NOMO-1 treated with DMSO at 0.1 percent for 48 hours (cell line): Measurements from ENCODE around the gene KMO.

Source experiments
- DNase-seq: peaks from one replicate; lab custom pipeline; 2025; ENCODE audit not compliant: unreplicated experiment; lab: John Stamatoyannopoulos, UW

The KMO gene

DNA sequence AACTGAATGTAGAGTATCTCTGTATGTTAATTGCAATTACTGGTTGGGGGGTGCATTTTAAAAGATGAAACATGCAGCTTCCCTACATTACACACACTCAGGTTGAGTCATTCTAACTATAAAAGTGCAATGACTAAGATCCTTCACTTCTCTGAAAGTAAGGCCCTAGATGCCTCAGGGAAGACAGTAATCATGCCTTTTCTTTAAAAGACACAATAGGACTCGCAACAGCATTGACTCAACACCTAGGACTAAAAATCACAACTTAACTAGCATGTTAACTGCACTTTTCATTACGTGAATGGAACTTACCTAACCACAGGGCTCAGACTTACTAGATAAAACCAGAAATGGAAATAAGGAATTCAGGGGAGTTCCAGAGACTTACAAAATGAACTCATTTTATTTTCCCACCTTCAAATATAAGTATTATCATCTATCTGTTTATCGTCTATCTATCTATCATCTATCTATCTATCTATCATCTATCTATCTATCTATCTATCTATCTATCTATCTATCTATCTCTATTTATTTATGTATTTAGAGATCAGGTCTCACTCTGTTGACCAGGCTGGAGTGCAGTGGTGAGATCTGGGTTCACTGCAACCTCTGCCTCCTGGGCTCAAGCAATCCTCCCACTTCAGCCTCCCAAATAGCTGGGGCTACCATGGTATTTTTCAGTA lies 60.2 kb downstream of the KMO start:
- peak; percentile 70 for DNase-seq

DNA sequence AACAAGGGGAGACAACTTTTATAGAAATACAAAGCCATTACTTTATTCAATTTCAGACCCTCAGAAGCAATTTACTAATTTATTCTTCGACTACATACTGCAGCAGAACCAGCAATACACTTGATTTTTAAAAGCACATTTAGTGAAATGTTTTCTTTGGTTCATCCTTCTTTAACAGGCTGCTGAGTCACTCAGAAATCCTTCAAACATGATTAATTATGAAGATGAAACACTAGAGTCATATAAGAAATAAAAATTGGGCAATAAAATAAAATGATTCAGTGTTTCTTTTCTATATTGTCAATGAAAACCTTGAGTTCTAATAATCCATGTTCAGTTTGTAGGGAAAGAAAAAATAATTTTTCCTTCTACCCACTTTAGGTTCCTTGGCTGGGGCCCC lies 61.0 kb downstream of the KMO start:
- DNase-seq = no peak

DNA sequence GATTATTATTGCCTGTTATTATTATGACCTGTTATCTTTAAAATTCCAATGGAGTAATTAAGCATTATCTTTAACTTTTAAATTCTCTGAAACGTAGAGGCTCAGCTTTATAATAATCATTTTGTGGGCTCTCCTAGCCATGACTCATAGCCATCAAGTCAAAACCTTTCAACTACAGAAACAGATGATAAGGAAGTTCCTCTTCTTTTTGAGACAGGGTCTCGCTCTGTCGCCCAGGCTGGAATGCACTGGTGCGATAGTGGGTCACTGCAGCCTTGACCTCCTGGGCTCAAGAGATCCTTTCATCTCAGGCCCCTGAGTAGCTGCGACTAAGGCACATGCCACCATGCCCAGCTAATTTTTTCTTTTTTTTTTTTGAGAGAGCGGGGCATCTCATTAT lies 64.5 kb downstream of the KMO start:
- peak; percentile 20 for DNase-seq

DNA sequence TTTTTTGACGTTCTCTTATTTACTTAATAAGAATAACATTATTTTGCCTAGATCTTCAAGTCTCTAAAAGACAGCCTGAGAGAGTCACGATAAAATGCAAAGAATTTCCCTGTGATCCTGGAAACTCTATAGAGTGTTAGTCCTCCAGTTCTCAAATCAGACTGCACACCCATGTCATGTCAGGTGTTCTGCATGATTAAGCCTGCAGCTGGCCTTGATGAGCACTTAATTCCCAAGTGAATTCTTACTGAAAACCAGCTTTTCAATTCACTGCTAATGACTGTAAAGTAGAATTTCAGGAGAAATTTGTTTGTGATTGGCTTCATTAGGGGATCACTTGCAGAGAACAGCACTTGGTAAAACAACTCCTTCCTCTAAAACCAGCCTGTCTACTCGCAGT lies 66.1 kb downstream of the KMO start:
- DNase-seq = no peak

DNA sequence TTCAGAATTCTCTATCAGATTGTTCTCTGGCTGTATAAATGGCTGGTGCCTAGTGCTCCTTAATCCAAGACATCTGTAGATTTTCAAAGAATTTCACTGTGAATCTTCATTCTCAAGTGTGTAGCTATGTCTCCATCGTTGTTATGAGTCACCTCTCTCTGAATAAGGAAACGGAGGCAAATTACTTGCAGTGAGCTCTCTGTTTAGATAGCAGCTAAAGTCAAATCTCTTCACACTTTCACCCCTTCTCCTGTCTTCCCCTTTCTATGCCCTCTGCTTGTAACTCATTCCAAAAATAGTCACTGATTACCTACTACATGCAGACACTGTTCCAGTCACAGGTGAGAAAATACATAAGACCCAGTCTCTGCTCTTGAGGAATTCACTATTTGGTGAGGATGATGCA lies 68.3 kb downstream of the KMO start:
- peak; percentile 73 for DNase-seq

DNA sequence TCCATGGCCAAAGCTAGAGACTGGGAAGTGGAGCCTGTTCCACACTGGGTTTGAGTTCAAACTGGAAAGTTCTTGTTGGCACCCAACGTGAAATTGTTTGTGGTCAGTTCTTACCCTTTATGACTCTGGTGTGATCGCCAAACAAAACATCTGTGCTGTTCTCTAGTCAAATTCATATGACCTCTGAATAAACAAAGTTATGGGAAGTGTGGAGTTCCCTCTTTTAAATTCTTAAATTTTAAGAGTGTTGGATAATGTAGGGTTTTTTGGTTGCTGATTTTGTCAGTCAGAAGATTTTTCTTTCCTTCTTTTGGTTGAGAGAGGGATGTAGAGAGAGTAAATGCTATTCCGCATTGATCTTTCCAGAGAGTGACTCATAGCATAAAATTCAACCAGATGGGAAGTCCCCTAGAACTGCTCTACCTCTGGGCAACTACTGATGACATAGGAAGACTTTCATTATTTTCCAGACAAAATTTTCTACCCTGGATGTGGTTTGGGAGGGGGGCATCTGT lies 71.6 kb downstream of the KMO start:
- DNase-seq = no peak

DNA sequence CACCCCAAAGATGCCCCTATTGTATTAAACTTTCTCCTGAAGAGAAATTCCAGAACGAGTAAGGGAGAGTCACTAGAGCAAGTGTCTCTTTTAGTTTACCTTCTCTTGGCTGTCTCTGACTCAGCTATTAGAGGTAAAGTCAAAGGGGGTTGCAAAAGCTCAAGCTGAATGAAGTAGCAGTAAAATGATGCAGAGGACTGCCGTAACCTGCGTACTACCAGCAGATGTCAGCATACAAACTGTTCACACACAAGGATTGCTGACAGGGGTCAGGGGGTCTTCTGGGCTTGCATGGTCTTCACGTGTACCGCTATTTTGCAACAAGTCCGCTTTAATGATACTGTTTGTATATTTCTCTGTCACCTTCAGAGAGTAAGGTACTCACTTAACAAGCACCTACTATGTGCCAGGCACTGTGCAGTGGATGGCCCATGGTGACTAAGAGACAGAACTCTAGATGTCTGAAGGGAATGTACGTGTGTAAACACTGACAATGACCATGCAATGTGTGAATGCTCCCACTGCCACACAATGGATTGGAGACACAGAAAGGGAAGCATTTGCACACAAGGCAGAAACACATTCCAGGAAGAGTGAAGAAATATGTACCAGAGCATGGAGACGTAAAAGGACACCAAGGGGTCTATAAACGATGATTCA lies 73.1 kb downstream of the KMO start:
- DNase-seq = no peak

DNA sequence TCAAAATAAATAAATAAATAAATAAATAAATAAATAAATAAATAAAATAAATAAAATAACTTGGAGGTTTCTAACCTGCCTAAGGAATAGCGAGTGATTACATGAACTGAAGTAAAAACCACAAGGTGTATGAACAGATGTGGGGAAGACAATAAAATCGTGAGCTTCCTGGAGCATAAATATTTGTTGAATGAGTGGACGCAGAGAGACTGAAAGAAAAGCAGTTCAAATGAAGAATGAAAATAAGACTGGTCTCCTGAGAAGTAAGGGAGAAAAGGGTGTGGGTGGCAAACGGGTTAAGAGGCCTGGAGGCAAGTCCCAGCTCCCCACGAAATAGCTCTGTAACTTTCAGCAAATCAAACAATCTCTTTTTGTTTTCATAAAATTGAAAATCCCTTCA lies 74.4 kb downstream of the KMO start:
- DNase-seq = no peak

DNA sequence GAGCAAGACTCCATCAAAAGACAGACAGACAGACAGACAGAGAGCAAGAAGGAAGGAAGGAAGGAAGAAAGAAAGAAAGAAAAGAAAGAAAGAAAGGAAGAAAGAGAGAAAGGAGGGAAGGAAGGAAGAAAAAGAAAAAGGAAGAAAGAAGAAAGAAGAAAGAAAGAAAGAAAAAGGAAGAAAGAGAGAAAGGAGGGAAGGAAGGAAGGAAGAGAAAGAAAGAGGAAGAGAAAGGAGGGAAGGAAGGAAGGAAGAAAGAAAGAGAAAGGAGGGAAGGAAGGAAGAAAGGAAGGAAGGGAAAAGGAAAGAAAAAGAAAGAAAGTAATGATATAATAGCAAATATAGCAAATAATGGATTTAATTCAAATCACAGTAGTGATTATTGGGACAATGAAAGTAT lies 75.3 kb downstream of the KMO start:
- DNase-seq = no peak

DNA sequence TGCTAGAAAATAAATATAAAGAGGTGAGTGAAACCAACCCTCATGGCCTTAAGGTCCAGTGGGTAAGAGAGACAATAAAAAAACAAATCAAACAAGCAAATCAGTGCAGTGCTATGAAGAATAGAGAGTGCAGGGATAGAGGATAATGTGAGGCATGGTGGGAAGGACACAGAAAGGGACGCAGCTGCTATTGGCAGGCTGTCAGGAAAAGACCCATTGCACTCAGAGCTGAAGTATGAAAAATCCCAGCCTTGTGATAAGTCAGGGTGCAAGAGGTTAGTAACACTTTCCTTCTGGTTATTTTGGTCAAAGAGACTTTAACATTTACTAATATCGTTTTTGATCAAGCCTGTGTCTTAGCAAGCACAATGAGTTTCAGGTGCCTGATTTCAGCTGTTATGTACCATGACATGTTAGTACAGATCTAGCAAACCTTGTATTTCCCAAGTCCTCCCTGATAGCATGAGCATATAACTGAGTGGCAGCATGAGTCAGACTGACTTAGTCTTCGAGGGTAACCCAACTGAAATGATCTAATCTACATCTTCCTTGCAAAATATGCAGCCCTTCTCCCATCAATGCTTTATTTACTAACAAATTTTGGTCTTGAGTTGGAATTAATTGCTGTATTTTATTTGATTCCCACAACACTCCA lies 76.3 kb downstream of the KMO start:
- no peak for DNase-seq

DNA sequence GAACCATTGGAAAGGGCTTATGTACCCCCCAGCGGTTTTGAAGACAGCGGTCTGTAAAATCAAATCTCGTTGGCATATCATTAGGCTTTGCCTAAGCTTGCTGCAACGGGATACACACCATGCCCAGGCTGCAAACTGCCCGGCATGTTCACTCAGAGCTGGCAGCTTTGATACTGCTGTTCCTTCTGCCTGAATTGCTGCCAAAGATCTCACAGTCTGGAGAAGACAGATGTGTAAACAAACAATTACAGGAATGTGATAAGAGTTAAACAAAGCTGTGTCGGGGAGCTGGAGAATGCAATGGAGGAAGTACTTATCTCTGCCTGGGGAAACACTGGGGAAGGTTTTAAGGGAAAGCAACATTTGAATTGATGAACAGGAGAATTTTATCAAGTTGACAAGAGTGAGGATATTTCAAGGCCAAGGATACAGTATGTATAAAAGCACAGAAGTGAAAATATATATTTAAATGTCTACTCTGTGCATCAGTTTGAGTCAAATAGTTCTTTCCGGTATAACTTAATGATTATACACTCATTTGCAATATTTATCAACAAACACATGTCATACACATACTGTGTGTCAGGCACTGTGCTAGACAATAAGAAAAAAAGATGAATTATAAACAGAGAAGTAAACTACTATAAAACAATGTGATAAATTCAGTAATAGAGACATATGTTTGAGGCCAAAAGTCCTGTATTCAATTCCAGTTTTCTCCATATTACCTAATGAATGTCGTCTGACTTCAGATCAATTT lies 78.1 kb downstream of the KMO start:
- DNase-seq = no peak

DNA sequence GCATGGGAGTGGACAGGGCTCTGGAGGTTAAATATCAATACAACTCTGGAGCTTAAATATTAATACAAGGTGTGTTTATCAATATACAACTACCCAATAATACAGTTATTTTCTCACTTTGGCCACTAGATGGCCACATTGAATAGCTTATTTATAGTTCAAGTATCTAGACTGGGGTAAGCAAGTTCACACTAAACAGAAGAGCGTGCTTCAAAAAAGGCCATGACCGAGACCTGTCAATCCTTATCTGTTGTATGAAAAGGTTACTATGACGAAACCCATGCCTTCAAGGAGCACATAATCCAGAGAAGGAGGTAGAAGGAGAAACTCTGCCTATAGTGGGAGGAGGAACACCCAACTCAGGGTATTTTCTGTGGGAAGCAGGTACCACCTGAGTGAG lies 78.9 kb downstream of the KMO start:
- DNase-seq = peak; percentile 58

DNA sequence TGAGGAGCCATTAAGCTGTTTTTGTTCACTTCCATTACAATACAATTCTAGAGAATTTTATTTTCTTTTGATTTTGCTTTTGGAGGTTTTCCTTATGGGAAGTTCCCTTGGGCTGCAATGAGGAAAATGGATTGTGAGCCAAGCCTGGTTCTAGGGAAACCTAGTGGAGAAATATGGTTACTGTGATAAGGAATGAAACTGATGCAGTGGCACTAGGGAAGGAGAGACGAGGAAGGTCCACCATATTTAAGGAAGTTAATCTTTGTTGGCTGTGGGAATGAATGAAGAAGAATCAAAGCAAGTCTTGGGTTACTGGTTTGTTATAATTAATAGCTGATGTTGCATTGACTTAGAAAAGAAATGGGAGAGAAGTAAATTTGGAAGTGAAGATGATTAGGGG lies 79.6 kb downstream of the KMO start:
- no peak for DNase-seq

DNA sequence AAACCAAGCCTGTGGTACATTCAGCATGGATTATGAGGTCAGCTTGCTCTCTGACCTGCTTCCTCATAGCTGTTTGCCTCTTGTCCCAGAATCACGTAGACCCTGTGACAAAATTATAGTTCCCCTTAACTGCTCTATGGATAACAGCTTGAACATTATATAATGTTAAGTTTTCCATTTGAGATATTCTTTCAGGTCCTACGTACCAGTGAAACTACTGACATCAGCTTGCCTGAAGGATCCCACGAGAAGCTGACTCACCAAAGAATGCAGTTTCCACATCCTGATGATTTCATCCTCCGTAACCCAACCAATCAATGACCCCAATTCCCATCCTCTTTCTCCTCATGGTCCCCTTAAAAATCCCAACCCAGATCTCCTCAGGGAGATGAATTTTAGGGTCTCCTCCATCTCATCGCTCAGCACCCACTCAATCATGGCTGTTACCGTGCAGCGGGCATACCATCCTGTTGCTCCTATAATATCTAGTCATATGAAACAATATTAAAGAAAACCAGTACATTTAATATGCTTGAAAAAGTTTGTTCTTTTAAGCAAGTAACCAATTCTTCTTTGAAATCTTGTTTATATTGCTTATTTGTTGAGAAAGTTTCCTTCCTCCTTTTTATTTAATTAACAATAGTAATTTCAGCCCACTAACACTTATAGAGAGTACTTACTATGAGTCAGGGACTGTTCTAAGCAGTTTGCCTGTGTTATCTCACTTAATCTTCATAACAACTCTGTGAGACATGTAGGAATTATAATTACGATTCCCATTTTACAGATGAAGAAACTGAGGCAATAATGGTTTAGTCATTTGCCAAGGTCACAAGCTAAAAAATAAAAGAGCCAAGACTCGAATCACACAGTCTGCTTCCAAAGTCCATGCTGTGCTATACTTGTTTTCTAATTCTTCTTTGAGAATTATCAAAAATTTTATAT lies 80.6 kb downstream of the KMO start:
- no peak for DNase-seq

DNA sequence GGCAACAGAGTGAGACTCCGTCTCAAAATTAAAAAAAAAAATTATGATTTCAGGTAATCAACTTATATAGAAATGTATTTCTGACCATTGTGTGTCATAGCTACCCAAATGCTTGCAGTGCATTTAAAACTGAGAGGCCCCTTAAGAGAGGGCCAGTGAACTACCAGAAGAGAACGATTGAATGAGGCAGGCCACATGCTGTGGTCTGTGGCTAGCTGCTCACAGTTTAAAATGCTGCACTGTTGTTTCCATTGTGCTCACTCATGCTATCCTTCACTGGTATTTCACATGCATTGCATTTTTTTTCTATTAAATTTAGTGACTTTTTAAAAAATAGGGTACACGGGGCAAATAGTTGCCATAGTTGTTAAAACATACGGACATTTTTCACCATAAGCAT lies 82.0 kb downstream of the KMO start:
- no peak for DNase-seq

DNA sequence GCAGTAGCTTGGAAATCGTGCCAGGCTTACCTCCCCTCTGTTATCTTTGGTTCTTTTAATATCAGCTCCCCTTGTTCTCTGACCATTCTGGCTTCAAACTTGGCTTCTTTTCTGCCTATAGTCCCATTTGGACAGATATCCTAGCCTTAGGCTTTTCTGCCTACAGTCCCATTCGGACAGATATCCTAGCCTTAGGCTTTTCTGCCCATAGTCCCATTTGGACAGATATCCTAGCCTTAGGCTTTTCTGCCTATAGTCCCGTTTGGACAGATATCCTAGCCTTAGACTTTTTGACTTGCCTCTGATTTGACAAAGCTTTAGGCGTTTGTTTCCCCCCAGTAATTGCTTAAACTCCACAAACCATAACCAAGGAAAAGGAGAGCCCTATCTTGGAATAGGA lies 82.4 kb downstream of the KMO start:
- DNase-seq = no peak

DNA sequence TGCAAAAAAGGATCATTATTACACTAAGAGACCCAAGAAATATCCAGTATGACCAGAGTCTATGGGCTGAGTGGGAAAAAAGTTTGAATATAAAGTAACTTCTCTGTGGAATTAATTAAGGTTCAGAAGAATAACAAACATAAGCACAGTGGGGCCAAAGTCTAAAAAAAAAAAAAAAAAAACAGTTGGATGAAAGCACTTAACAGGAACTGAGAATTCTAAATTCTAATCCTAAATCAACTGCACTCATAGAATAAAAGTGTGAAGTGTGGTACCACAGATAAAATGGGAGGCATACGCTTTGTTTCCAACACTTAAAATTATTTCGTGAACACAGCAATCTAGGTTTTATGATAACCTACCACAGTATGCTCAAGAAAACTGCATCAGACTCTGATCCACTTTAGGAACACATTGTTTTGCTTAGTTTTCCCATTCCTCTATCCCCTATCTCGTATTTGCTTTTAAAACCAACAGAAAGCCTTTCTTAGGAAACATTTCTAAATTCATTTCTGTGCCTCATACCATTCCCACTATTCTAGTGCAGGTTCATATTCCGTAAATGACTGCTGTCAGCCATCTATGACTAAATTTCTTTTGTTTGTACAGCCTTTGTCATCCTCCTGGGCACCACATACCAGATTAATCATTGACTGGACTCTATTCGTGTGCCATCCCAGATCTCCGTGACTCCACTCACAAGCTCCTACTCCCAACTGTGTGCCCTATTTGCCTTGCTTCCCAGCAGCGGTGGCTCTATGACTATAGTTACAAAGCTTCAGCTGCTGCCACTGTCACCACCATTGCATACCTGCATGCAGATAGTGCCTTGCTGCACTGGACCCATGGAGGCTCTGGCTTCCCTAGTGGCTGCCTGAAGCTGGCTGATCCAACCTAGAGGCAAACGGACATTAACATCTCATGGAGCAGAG lies 83.1 kb downstream of the KMO start:
- no peak for DNase-seq

DNA sequence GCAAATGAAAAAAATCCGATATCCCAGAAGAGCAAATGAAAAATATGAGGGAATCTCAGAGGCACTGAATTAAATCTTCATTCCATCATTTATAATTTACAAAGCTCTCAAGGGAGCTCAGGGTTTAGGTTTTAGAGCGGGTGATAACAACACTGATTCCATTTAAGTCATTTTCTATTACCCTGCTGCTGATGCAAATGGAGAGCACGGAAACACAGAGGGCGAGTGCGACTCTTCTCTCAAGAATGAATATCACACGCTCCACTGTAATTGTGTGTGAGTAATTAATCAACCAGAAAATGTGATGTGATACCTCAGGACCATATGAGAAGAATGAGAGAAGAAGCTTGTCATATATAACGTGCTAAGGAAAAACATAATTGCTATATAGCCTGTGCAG lies 85.2 kb downstream of the KMO start:
- DNase-seq = no peak

DNA sequence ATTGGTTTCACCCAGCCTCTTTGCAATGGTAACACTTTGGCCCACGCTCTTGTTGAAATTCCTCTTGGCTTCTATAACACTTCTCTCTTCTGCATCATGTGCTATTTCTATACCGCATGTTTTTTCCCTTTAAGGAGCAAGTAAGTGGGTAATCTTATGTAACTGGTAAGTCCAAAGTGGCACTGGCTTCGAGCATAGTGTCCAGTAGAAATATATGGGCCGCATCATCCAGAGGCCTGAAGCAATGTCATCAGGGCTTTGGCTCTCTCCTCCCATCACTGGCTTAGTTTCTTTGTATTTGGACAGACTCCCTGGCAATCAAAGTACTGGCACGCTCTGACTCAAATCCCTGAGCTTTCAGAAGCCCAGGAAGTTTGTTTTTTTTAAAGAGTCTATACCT lies 90.5 kb downstream of the KMO start:
- DNase-seq = no peak
